Left lung (tissue), 10 donors: Measurements from ENCODE around the gene MRPL9. TPM values are rescaled to one million over a fixed set of nuclear protein-coding genes. Genes with fewer than 3 reads are reported as not detected.

Experiments used
- ATAC-seq: fragments of 200-7000 bp; cut with Tn5 transposase; one replicate; pipeline ENCODE4 v1.9.1; 2020; ENCODE audit warnings: moderate library complexity
- DNase-seq, 4 donors: peaks; one replicate each; pipeline ENCODE4 v3.0.0-alpha.2; 2013 to 2020
- H3K27ac ChIP-seq, 2 donors: fragments of 200-600 bp; sonication (generic) in 1 of 2; one replicate each; pipeline versions ENCODE4 v1.5.0 to v1.8.0; 2020 to 2021
- H3K27me3 ChIP-seq, 2 donors: fragments of 200-600 bp; sonication (generic) in 1 of 2; one replicate each; pipeline versions ENCODE4 v1.5.0 to v1.8.0; 2020 to 2021
- H3K36me3 ChIP-seq, 2 donors: fragments of 200-600 bp; sonication (generic) in 1 of 2; one replicate each; pipeline versions ENCODE4 v1.5.0 to v1.8.0; 2020 to 2021
- H3K4me1 ChIP-seq, 2 donors: fragments of 200-600 bp; one replicate each; pipeline ENCODE4 v1.8.0; 2021
- H3K4me3 ChIP-seq, 2 donors: fragments of 200-600 bp; sonication (generic) in 1 of 2; one replicate each; pipeline versions ENCODE4 v1.5.0 to v1.8.0; 2020 to 2021; ENCODE audit warnings: mild to moderate bottlenecking in 1 of 2
- H3K9me3 ChIP-seq, 2 donors: fragments of 200-600 bp; sonication (generic) in 1 of 2; one replicate each; pipeline versions ENCODE4 v1.5.0 to v1.8.0; 2020 to 2021
- CTCF ChIP-seq, 2 donors: fragments of 200-600 bp; sonication (generic) in 1 of 2; IDR thresholded peaks; one replicate each; pipeline versions ENCODE4 v1.5.0 to v1.8.0; 2021; ENCODE audit warnings: antibody characterized with exemption in 2 of 2
- intact Hi-C, 2 donors: fragments of 100-400 bp; cut with DNase I; formaldehyde crosslinking; loops; one replicate each; pipeline versions ENCODE4 v1.11.2 to v1.14.2; 2022
- polyA plus RNA-seq, 6 donors: library from polyadenylated mRNA; unstranded; fragments of 120-200 nt; gene quantifications; one replicate each; pipeline ENCODE4 v1.2.1, GENCODE V29; 2013; ENCODE audit not compliant: insufficient read length in 6 of 6
- total RNA-seq, 2 donors: library from RNA; stranded (reverse); fragmentation: NEBNext Ultra II Directional; extraction: Animal tissue kit (Norgen Biotek cat#: 25700); gene quantifications; one replicate each; pipeline ENCODE4 v1.2.1, GENCODE V29; 2021
- donor health status: DM: no; HTN: yes; CAD: no.
- donor health status: DM: no; HTN: no; CAD: no.

MRPL9 gene
- total and polyA plus RNA-seq, 8 donors: 42.5 to 132 (median 117) TPM

- H3K4me3 ChIP-seq: no peak overlapping the region
- no peak for DNase-seq
- TF ChIP-seq CTCF (IDR thresholded peaks at IDR 0.05): no peak
- no peak overlapping the region for H3K27ac ChIP-seq
- no peaks in the 10 kb centered on the region for H3K27me3 ChIP-seq
- ATAC-seq: no peak
- no peaks in the 10 kb centered on the region for H3K9me3 ChIP-seq
- H3K36me3 ChIP-seq: no peaks in the 10 kb centered on the region
- intact Hi-C loops: no loop called here
- no peaks in the 10 kb centered on the region for H3K4me1 ChIP-seq
Measured at GRCh38 chr1:151809290-151809984, 46.1 kb upstream of the MRPL9 start.

DNA sequence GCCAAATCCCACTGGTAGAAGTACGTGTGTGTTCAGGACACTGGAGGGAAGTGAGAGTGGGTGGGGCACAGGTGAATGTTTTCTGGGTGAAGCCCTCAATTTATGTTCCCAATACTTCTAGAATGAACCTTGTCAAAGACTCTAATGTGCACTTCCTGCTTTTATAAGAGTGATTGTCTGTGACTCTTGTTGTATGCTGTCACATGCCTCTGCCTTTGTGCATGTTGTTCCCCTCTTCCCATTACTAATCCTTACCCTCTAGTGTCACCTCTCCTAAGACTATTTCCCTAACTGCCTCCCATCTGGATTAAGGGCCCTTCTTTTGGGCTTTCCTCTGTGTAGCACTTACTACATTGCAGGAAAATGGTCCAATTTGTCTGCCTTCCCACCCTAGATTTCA lies 44.5 kb upstream of the MRPL9 start:
- ATAC-seq: no peak

DNA sequence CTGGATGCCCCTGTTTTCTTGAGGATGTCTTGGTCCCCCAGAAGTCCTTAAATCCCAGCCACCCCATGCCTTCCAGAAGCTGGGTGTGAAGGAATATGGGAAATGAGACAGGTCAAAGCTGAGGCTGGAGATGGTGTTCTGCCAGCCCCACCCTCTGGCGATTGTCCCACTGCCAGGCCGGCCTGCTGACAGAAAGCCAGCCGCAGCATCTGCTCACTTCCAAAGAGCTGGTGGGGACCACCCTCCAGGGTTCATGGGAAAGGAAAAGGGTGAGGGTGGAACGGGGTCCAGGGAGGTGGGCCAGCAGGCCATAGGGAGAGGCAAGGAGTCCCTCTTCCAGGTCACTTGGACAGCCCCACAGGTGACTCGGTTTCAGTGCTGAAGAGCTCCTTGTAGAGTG lies 43.8 kb upstream of the MRPL9 start:
- no peaks in the 10 kb centered on the region for H3K36me3 ChIP-seq
- no peak for TF ChIP-seq CTCF (IDR thresholded peaks at IDR 0.05)
- H3K4me3 ChIP-seq: no peak overlapping the region
- H3K27me3 ChIP-seq: no peaks in the 10 kb centered on the region
- intact Hi-C loops: no loop called here
- H3K27ac ChIP-seq: no peak overlapping the region
- no peaks in the 10 kb centered on the region for H3K9me3 ChIP-seq
- no peaks in the 10 kb centered on the region for H3K4me1 ChIP-seq
- DNase-seq (no peak), ATAC-seq (no peak)

More for the DNA sequence above, 44.5 kb upstream of the MRPL9 start:
- DNase-seq: no peak
- Histone ChIP-seq H3K4me3 (no peak overlapping the region), H3K27me3 (no peaks in the 10 kb centered on the region), H3K4me1 (no peaks in the 10 kb centered on the region), H3K9me3 (no peaks in the 10 kb centered on the region), H3K36me3 (no peaks in the 10 kb centered on the region), H3K27ac (no peak overlapping the region)
- no peak for TF ChIP-seq CTCF (IDR thresholded peaks at IDR 0.05)
- intact Hi-C loops: no loop called here

- Histone ChIP-seq H3K27ac (no peak overlapping the region), H3K9me3 (no peaks in the 10 kb centered on the region), H3K36me3 (no peaks in the 10 kb centered on the region), H3K27me3 (no peaks in the 10 kb centered on the region), H3K4me1 (no peaks in the 10 kb centered on the region), H3K4me3 (no peak overlapping the region)
- DNase-seq (no peak), ATAC-seq (no peak)
- intact Hi-C loops: no loop called here
- no peak for TF ChIP-seq CTCF (IDR thresholded peaks at IDR 0.05)
Measured at GRCh38 chr1:151806170-151806569, 42.9 kb upstream of the MRPL9 start.

DNA sequence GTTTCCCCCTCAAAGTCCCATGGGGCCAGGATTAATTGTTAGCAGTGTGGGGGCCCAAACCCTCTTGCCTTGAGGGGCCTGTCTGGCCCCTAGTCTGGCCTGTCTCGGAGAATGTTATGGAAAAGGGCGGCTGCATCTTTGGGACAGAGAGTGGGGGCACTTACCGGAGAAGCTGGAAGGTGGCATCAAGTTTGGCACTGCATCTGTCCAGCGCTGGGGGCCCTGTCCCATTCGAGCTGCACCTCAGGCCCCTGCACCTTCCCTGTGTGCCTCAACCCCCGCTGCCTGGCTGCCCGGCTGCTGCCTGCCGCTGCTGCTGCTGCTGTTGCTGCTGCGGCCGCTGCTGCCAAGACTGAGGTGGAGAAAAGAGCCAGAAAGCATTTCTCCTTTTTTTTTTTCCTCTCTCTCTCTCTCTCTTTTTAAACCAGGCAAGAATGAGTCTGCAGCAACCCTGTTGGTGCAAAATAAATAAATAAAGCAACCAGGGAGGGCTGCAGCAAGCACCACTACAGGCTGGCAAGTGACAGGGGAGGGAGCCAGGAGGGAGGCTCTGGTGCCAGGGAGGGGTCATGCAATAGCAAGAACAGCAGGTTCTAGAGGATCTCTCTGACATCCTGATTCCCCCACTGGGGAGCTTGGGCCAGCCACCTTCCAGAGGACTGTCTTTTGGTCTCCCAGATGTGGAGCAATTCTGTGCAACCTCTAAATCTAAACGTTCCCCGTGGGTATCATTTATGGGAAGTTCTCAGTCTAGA lies 41.9 kb upstream of the MRPL9 start, which contains the start of gene LINGO4:
Gene LINGO4, minus strand, starts transcription at position 354 of the 755 bp plus-strand sequence. CDS start 2,715 bp downstream, outside the sequence.
- H3K36me3 ChIP-seq: no peaks in the 10 kb centered on the region
- ATAC-seq (no peak), DNase-seq (no peak)
- H3K4me1 ChIP-seq: no peaks in the 10 kb centered on the region
- H3K4me3 ChIP-seq: no peak within 1 kb of the TSS
- no peak within 1 kb of the TSS for H3K27ac ChIP-seq
- intact Hi-C loops: no loop called here
- H3K27me3 ChIP-seq: peaks cover 0 to 8% of the 10 kb centered on the region in 2 donors
- H3K9me3 ChIP-seq: no peaks in the 10 kb centered on the region
- no peak for TF ChIP-seq CTCF (IDR thresholded peaks at IDR 0.05)
